NCI-H774 (cell line): Measurements from ENCODE around the gene SYPL2.
"Not testable (repeated sequence)": the region's sequence is repeated elsewhere in the genome, so short reads cannot be mapped to it uniquely, and the experiment has no call there.

Experiments used
- DNase-seq: peaks from one replicate; lab custom pipeline; 2025; lab: John Stamatoyannopoulos, UW

Gene SYPL2

GRCh38 chr1:109466452-109467300 lies at the start of gene SYPL2:
TSS of gene SYPL2 (plus strand) at chr1:109466546. CDS start at chr1:109466844, 298 bp downstream.
- no peak for DNase-seq

DNA sequence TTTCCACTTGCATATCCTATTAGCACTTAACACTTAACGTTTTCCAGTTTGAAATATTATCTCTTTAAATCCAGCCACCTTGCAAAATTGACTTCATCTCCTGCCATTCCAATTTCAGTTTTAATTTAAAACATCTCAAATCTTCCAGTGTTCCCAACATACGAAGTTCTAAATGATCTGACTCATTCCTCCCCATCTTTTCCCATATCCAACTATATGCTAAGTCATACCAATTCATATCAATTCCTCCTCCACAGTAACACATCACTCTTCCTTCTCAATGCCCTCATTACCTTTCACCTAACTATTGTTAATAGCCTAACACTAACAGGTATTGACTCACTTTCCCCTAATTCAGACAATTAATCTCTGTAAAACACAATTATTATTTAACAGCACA lies 42.8 kb upstream of the SYPL2 start:
- no peak for DNase-seq

- no peak for DNase-seq
Observed at GRCh38 chr1:109425391-109426280, 40.7 kb upstream of the SYPL2 start.

- DNase-seq, result peak; percentile 98
Observed at GRCh38 chr1:109426281-109427170, 39.8 kb upstream of the SYPL2 start, which contains the start of gene PSMA5. TSS of gene PSMA5 (minus strand) at chr1:109426448. CDS start at chr1:109426330, 118 bp downstream.

GRCh38 chr1:109427171-109427467 lies 39.2 kb upstream of the SYPL2 start:
- no peak for DNase-seq

DNA sequence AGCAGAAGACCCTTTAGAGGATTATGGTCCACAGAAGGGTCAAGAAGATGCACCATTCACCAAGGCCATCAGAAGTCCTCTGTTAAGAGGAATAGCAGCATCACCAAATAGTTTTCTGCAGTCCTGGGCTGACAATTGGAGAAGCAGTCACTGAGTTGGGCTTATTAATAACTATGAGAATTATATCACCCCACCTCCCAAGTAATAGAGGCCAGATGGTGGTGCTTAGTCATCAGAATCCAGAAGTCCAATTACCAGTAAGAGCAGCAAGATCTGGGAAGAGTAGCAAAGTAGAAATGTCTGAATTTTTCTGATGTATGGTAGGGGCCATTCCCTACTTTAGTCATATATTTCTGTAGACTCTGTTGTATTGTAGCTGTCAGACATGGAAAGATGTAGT lies 34.0 kb upstream of the SYPL2 start:
- no peak for DNase-seq

DNA sequence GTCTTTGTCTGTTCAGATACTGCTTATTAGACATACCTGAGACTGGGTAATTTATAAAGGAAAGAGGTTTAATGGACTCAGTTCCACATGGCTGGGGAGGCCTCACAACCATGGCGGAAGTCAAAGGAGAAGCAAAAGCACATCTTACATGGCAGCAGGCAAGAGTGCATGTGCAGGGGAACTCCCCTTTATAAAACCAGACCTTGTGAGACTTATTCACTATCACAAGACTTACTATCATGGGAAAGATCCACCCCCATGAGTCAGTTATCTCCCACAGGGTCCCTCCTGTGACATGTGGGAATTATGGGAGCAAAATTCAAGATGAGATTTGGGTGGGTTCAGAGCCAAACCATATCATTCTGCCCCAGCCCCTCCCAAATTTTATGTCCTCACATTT lies 33.0 kb upstream of the SYPL2 start:
- no peak for DNase-seq

GRCh38 chr1:109434484-109434883 lies 31.9 kb upstream of the SYPL2 start:
- DNase-seq, result no peak

- no peak for DNase-seq
Observed at GRCh38 chr1:109438798-109439297, 27.5 kb upstream of the SYPL2 start.

- DNase-seq, result no peak
Observed at GRCh38 chr1:109441069-109441468, 25.3 kb upstream of the SYPL2 start.

GRCh38 chr1:109443476-109443875 lies 22.9 kb upstream of the SYPL2 start:
- DNase-seq, result no peak

DNA sequence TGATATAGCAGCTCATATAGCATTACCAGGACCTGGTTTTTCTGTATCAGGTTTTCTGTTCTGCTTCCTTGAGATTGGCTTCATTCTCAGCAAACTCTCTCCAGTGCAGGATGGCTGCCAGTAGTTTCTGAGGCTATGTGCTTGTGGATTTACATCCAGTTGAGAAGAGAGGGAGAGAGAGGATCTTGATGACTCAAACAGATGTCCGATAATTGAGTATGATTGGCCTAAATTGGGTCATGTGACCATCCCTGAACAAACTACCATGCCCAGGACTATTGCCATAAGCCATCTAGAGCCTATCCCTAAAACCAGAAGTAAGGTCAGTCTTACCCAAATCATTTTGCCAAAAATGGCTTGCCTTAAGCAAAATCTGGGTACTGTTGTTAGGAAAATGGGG lies 22.0 kb upstream of the SYPL2 start:
- no peak for DNase-seq

DNA sequence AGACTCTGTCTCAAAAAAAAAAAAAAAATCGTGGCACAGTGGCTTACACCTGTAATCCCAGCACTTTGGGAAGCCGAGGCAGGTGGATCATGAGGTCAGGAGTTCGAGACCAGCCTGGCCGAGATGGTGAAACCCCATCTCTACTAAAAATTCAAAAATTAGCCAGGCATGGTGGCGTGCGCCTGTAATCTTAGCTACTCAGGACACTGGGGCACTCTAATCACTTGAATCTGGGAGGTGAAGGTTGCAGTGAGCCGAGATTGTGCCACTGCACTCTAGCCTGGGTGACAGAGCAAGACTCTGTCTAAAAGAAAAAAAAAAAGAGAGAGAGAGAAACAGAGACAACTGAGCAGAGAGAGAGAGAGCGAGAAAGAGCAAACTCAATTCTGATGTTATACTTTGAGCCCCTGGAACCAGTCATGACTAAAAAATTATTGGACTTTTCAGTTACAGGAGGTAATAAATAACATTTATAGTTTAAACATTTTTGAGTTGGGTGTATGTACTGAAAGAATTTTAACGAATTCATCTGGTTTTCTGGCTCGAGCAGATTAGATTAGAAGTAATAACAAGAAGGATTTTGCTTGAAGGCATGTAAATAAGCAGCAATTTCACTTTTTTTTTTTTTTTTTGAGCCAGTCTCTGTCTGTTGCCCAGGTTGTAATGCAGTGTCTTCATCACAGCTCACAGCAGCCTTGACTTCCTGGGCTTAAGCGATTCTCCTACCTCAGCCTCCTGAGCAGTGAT lies 20.2 kb upstream of the SYPL2 start:
- not testable (repeated sequence) for DNase-seq

GRCh38 chr1:109447524-109447923 lies 18.8 kb upstream of the SYPL2 start:
- no peak for DNase-seq

DNA sequence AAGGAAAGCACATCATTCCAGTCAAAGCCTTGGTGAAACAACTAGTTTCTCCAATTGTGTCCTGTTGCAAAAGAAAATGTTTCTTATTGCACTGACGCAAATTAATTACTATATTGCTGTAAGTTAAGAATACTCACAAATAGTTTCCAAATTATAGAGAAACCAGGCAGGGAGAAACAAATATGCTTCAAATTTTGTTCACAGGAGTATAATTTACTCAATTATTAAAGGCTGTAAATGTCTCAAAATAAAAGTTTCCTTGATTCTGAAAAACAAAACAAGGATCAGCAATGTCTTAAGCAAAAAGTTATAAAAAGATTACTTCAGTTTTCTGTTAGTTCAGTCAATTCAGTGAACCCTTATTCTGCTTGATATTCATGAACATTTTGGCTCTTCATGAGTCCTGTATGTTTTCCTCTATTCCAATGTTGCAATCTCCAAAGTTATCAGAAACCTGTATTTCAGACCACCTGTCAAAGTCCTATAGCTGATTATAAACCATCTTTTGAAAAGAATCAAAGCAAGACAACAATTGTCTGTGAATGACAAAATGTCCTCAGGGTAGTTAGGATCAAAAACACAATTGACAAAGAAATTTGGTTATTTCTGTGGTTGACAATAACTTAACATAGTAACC lies 11.7 kb upstream of the SYPL2 start:
- DNase-seq, result no peak

DNA sequence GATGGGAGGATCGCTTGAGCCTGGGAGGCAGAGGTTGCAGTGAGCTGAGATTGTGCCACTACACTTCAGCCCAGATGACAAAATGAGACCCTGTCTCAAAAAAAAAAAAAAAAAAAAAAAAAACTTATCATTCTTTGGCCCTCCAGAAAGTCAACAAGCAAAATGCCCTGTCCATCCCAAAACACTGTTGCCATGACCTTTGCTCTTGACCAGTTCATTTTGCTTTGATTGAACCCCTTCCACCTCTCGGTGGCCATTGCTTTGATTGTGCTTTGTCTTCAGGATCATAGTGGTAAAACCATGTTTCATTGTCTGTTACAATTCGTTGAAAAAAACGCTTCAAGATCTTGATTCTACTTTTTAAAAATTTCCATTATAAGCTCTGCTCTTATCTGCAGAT lies 8.5 kb upstream of the SYPL2 start:
- DNase-seq, result no peak

- no peak for DNase-seq
Observed at GRCh38 chr1:109466125-109466451, 258 bp upstream of the SYPL2 start.

DNA sequence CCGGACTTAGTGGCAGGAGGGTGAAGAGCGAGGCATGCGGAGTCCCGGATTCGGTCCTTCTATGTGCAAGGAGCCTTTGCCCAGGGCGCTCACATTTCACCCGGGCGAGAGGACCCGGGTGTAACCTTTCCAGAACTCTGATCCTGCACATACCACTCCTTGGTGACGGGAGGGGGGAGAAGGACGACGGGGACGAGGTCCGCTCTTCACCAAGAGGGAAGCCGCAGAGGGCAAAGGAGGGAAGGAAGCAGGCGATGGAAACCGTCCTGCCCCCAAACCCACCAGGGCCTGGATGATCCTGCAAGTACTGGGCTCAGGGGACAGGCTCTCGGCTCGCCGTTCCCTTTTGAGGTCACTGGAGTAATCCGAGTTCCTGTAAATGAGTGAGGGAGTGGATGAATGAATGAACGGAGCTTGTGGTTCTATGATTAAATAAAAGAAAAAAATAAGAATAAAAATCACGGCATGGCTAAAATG lies 993 bp downstream of the SYPL2 start:
- DNase-seq, result no peak

DNA sequence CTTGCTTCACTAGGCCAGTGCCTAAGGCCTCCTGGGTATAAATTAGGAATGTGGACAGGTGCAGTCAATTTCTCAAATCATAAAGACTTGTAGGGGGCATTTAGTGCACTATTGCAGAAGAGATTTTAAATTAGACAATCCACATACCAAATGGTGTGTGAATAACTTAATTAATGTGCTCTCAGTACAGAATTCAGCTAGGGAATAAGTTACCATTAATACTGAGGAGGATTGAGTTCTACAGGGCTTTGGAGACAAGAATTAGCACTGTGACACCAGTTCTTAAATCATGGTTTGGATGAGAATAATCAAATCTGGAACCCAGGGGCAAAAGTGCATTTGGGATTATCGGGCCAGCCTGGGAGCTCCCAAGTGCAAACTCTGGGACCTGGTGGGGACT lies 1.7 kb downstream of the SYPL2 start:
- no peak for DNase-seq

DNA sequence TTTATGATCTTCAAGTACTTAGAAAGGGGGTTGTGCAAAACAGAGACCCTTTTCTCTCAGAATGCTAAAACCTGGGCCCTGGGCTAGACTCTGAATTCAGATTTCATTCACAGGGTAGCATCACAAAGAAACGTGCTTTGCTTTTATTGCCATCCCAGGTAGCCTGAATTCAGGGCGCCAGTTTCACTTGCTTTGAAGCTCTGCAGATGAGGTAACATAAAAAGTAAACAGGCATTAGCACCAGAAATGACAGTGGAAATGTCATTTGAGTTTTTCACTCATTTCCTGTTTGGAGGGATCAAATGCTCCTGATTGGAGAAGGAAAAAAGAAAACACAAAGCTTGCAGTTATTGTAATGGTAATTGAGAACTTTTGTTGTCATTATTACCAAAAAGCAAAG lies 2.6 kb downstream of the SYPL2 start:
- DNase-seq, result no peak

- DNase-seq, result no peak
Observed at GRCh38 chr1:109470245-109470644, 3.9 kb downstream of the SYPL2 start.
